HepG2 (cell line): ENCODE data around the gene RBBP8NL. TPM values are rescaled to one million over a fixed set of nuclear protein-coding genes. Genes with fewer than 3 reads are reported as not detected.
A peak's percentile ranks its signal among the peaks of the same experiment; 100 is the strongest.

Source experiments
- GATAD1 ChIP-seq: IDR thresholded peaks from 2 replicates; pipeline ENCODE4 v1.6.1; 2016; ENCODE audit warnings: missing genetic modification reagents, missing compliant biosample characterization
- HES4 ChIP-seq: sonication (generic); formaldehyde crosslinking; IDR thresholded peaks from 2 replicates; pipeline ENCODE4 v1.9.0; 2021; ENCODE audit warnings: mild to moderate bottlenecking, missing genetic modification reagents, borderline replicate concordance
- HOXA3 ChIP-seq: sonication (generic); formaldehyde crosslinking; IDR thresholded peaks from 2 replicates; pipeline ENCODE4 v1.5.0; 2020; ENCODE audit warnings: missing genetic modification reagents
- MAZ ChIP-seq, 2 experiments: sonication (generic) in 1 of 2; formaldehyde crosslinking in 1 of 2; IDR thresholded peaks; 2 replicates each; pipeline versions ENCODE4 v1.5.0 to v1.6.1; 2012 to 2020; ENCODE audit warnings: low read depth in 2 of 2, mild to moderate bottlenecking in 2 of 2, borderline replicate concordance in 1 of 2, improper control_type of control experiment in 1 of 2, low read length in 1 of 2, missing genetic modification reagents in 1 of 2, moderate library complexity in 1 of 2
- NR2F1 ChIP-seq, 2 experiments: fragments of 450-650 bp in 1 of 2; formaldehyde crosslinking in 1 of 2; IDR thresholded peaks; 2 replicates each; pipeline versions ENCODE4 v1.5.0 to v1.6.1; 2016 to 2020; ENCODE audit warnings: mild to moderate bottlenecking in 1 of 2, missing compliant biosample characterization in 1 of 2, missing genetic modification reagents in 1 of 2, moderate library complexity in 1 of 2
- SETDB1 ChIP-seq: sonication (generic); formaldehyde crosslinking; IDR thresholded peaks from 2 replicates; pipeline ENCODE4 v1.5.1; 2020; ENCODE audit warnings: missing genetic modification reagents, mild to moderate bottlenecking, borderline replicate concordance
- SIN3B ChIP-seq: fragments of 150-350 bp; IDR thresholded peaks from 2 replicates; pipeline ENCODE4 v1.6.1; 2014; ENCODE audit warnings: low read length
- ZNF20 ChIP-seq: sonication (generic); formaldehyde crosslinking; IDR thresholded peaks from 2 replicates; pipeline ENCODE4 v1.4.0; 2020; ENCODE audit warnings: mild to moderate bottlenecking, moderate library complexity, missing genetic modification reagents
- ZNF292 ChIP-seq: sonication (generic); formaldehyde crosslinking; IDR thresholded peaks from 2 replicates; pipeline ENCODE4 v1.8.1; 2022; ENCODE audit warnings: mild to moderate bottlenecking, low read depth, missing genetic modification reagents, borderline replicate concordance
- ZNF563 ChIP-seq: sonication (generic); formaldehyde crosslinking; IDR thresholded peaks from 2 replicates; pipeline ENCODE4 v1.8.0; 2022; ENCODE audit warnings: mild to moderate bottlenecking, moderate library complexity, missing genetic modification reagents
- polyA plus RNA-seq, 8 experiments: library from polyadenylated mRNA; depleted of rRNA in 3 of 8; stranded (reverse) in 7 of 8; unstranded in 1 of 8; fragments of >200 nt; fragmentation: Illumina TruSeq in 4 of 8; extraction: Trizol in 4 of 8; gene quantifications; 2 replicates each; pipeline versions ENCODE4 v1.2.1 to v1.2.3, GENCODE V29; 2011 to 2016; ENCODE audit warnings: low read depth in 4 of 8, missing spikeins in 1 of 8, mixed read lengths in 1 of 8; ENCODE audit not compliant: insufficient read depth in 1 of 8
- total RNA-seq, 5 experiments: library from RNA; depleted of rRNA; stranded (reverse); fragments of >200 nt; fragmentation: Illumina TruSeq; extraction: Trizol; gene quantifications; 2 replicates each; pipeline ENCODE4 v1.2.3, GENCODE V29; 2016; ENCODE audit warnings: low read depth in 1 of 5
- TF ChIP-seq, protein P1 (sequence below): sonication (generic); formaldehyde crosslinking; IDR thresholded peaks from 2 replicates; pipeline ENCODE4 v1.4.0; 2020; ENCODE audit warnings: mild to moderate bottlenecking, missing genetic modification reagents
- TF ChIP-seq, protein P2 (sequence below): sonication (generic); formaldehyde crosslinking; IDR thresholded peaks from 2 replicates; pipeline ENCODE4 v1.8.0; 2022; ENCODE audit warnings: missing genetic modification reagents, mild to moderate bottlenecking, borderline replicate concordance

The RBBP8NL gene
- total and polyA plus RNA-seq, 2 of the 13 experiments (the other 11 are each of a cell fraction or from before 2014, with no cell fraction given) = 0.69 to 0.86 TPM

GRCh38 chr20:62407221-62407992 is 19.9 kb downstream of the RBBP8NL start, which contains the start of gene CABLES2 (continued):
- TF ChIP-seq ZNF20 (CRISPR knock-in tag) (0 out of 2 replicates have a peak, but pooled peaks have one; percentile 78), MAZ (IDR thresholded peaks at IDR 0.05; ENCODE audit: borderline replicate concordance, low read depth, low read length) (0 out of 2 replicates have a peak, but pooled peaks have one; percentile 67), MAZ (CRISPR knock-in tag; IDR thresholded peaks at IDR 0.05; ENCODE audit: low read depth) (peak; percentile 93), ZNF563 (peak; percentile 71; the same call in 1 of the 2 replicates), NR2F1 (CRISPR knock-in tag; IDR thresholded peaks at IDR 0.05) (0 out of 4 replicates have a peak, but pooled peaks of 1 of the 2 experiments have one; percentile 6), SETDB1 (CRISPR knock-in tag) (no peak), HES4 (peak; percentile 69; the same call in 1 of the 2 replicates), HOXA3 (CRISPR knock-in tag) (peak; percentile 88), ZNF292 (CRISPR knock-in tag) (0 out of 2 replicates have a peak, but pooled peaks have one; percentile 22), GATAD1 (CRISPR knock-in tag) (peak; percentile 74), SIN3B (peak; percentile 50; the same call in 1 of the 2 replicates)
- TF ChIP-seq, protein P1, sequence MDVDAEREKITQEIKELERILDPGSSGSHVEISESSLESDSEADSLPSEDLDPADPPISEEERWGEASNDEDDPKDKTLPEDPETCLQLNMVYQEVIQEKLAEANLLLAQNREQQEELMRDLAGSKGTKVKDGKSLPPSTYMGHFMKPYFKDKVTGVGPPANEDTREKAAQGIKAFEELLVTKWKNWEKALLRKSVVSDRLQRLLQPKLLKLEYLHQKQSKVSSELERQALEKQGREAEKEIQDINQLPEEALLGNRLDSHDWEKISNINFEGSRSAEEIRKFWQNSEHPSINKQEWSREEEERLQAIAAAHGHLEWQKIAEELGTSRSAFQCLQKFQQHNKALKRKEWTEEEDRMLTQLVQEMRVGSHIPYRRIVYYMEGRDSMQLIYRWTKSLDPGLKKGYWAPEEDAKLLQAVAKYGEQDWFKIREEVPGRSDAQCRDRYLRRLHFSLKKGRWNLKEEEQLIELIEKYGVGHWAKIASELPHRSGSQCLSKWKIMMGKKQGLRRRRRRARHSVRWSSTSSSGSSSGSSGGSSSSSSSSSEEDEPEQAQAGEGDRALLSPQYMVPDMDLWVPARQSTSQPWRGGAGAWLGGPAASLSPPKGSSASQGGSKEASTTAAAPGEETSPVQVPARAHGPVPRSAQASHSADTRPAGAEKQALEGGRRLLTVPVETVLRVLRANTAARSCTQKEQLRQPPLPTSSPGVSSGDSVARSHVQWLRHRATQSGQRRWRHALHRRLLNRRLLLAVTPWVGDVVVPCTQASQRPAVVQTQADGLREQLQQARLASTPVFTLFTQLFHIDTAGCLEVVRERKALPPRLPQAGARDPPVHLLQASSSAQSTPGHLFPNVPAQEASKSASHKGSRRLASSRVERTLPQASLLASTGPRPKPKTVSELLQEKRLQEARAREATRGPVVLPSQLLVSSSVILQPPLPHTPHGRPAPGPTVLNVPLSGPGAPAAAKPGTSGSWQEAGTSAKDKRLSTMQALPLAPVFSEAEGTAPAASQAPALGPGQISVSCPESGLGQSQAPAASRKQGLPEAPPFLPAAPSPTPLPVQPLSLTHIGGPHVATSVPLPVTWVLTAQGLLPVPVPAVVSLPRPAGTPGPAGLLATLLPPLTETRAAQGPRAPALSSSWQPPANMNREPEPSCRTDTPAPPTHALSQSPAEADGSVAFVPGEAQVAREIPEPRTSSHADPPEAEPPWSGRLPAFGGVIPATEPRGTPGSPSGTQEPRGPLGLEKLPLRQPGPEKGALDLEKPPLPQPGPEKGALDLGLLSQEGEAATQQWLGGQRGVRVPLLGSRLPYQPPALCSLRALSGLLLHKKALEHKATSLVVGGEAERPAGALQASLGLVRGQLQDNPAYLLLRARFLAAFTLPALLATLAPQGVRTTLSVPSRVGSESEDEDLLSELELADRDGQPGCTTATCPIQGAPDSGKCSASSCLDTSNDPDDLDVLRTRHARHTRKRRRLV (CRISPR knock-in tag) = peak; percentile 98
- TF ChIP-seq, protein P2, sequence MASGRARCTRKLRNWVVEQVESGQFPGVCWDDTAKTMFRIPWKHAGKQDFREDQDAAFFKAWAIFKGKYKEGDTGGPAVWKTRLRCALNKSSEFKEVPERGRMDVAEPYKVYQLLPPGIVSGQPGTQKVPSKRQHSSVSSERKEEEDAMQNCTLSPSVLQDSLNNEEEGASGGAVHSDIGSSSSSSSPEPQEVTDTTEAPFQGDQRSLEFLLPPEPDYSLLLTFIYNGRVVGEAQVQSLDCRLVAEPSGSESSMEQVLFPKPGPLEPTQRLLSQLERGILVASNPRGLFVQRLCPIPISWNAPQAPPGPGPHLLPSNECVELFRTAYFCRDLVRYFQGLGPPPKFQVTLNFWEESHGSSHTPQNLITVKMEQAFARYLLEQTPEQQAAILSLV (CRISPR knock-in tag) = peak; percentile 80; the same call in 1 of the 2 replicates
